ENCODE results near the gene BDKRB2.

Gene BDKRB2

DNA sequence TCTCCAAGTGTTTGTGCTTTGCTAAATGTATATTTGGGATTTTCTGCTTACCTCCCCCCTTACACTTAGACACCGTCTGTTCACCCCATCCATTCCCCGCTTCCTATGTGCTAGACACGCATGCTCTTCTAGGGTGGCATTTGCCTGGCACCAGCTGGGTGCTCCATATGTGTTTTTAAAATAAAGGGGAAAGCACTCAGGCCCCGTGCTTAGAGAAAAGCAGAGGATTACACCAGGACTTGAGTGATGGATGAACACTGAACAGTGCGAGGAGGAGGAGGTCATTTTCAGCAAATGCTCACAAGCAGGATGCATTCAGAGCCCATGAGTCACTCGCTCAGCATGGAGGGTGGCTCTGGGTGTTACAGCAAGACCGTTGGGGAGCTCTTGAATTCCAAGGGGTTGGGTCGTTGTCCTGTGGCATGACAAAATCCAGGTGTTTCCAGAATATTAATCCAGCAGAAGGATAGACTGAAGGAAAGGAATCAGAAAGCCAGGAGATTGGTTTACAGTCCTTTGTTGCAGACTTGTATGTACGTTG, 48.4 kb downstream of the BDKRB2 start:
- DNase-seq (ENCODE audit: low spot score), result no peak

DNA sequence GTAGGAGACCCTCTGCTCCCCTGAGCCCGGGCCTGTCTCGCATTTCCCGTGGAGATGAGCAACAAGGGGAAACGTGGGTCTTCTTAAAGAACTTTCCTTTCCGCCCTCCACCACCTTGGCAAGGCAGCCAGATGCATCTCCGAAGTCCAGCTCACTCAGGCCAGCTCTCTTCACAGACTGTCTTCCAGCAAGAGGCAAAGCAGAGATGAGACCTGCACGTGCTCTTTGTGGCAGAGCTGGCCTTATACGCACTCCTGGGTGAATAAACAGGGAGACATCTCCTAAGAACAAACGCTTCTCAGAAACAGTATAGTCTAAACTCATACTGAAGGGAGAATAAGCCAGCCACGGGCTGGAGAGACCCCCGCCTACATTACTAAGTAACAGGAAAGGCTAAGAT, 50.0 kb downstream of the BDKRB2 start:
- no peak for DNase-seq (ENCODE audit: low spot score)

DNA sequence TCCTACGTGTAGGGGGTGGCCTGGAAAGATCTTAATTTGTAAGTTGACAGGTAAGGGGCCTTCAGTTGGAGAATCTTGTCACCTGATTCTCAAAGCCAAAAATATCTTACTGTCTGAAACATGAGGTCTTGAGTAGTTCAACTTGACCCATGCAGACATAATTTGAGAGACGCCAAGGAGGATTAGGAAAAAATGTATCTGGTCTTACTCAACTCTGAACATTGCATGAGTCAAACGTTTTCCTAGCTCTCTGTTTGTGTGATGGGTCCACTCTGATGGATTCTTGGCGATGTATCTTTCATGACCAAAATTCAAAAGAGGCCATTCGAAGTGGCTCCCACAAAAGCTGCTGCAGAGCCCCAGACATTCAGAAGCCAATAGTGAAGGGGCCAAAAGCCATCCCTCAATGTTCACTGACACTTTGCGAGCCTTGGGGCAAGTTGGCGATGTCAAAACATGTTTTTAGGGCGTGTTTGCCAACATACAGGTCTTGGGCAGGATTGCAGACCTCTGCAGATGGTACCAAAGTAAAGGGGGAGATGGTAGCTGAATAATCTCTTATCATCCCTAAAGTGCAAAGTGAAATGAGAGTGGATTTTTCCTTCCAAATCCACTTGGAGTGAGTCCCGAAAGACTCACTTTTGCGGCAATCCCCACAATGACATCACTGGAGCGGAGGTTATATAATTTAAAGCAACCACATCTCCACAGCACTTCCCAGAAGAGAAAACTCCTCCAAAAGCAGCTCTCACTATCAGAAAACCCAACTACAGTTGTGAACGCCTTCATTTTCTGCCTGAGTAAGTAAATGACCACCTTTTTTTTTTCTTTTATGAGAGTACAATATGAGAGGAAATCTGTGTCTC, 51.1 kb downstream of the BDKRB2 start, which contains the start of gene BDKRB1:
Gene BDKRB1 (plus strand): TSS at position 710 of the 866 bp plus-strand sequence. CDS start 7,473 bp downstream, outside the sequence.
- DNase-seq (ENCODE audit: low spot score), result no peak

DNA sequence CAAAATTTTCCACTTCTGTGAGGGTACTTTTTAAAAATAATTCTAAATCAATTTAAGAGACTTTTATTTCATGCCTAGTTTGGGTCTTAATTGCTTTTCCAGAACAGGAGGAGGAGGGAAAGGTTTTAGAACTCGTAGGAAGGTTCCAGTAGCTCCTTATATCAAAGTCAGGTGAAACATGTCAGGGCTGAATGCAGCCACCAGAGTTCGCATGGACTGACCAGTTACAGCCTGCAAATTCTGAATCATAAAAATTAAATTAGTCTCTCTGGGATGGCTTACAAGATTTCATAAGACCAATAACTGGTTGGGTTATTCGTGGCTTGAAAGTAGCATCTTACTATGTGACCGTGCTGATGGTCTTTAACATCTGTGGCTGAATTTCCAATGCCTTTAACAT, 51.8 kb downstream of the BDKRB2 start:
- no peak for DNase-seq (ENCODE audit: low spot score)

DNA sequence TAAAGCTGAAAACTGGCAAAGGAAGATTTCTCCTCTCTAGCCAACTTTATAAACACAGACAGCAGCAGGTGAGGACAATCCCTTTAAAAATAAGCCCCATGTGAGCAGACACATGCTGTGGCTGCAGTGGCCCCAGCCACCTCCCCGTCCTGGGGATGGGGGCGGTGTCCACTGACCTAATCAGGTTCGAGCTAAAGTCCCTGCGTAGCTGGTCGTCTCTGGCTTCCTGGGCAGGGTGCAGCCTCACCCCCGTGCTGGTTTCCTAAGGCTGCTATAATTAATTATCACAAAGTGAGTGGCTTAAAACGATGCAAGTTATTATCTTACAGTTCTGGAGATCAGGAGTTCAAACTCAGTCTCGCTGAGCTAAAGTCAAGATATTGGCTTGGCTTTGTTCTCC, 52.4 kb downstream of the BDKRB2 start:
- DNase-seq (ENCODE audit: low spot score), result no peak

DNA sequence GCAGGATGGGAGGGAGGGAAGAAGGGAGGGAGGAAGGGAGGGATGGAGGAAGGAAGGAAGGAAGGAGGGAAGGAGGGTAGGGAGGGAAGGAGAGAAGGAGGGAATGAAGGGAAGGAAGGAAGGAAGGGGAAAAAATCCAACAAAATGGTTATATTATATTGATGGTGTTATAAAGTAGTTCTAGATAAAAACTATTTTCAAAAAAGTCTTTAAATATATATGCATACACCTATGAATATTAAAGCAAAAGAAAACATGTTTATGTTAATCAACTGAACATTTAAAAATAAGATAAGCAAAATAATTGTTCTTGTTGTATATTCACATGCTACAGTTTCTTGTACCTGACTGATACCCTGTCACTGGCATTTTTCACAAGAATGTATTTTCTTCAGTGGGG, 53.3 kb downstream of the BDKRB2 start:
- no peak for DNase-seq (ENCODE audit: low spot score)

DNA sequence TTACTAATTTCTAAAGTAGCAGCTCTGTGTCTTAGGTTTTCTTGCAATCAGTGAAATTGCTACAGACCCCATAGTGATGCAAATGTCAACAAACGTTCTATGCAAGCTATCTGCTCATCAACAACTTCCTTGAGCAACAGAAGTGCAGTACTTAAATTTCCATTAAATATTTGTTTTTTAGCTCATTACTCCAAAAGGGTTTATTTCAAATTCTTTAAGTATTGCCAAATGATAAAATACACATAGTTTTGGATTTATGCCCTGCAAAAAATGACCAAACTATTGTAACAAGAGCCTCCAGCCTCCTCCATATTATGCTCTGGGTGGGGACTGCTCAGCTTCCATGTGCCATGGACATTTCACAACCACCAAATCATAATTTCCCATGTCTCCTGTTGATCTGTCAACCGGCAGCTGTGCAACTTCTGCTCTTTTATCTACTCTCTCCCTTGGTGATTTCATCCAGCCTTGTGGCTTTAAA, 55.7 kb downstream of the BDKRB2 start:
- no peak for DNase-seq (ENCODE audit: low spot score)

DNA sequence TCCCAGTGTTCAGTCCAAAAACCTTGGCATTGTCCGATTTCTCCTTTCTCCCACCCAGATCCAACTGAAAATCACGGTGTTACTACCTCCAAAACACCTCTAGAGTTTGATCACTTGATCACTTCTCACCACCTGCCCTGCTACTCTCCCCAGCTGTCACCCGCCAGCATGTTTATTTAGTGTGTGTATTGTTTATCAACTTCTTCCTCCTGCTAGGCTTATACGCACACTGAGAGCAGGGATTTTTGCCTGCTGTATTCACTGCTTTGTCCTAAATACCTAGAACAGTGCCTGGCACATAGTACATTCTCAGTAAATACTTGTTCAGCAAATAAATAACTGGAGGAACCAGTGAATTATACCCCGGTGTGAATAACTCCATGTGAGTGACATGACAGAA, 56.4 kb downstream of the BDKRB2 start:
- DNase-seq (ENCODE audit: low spot score), result no peak

DNA sequence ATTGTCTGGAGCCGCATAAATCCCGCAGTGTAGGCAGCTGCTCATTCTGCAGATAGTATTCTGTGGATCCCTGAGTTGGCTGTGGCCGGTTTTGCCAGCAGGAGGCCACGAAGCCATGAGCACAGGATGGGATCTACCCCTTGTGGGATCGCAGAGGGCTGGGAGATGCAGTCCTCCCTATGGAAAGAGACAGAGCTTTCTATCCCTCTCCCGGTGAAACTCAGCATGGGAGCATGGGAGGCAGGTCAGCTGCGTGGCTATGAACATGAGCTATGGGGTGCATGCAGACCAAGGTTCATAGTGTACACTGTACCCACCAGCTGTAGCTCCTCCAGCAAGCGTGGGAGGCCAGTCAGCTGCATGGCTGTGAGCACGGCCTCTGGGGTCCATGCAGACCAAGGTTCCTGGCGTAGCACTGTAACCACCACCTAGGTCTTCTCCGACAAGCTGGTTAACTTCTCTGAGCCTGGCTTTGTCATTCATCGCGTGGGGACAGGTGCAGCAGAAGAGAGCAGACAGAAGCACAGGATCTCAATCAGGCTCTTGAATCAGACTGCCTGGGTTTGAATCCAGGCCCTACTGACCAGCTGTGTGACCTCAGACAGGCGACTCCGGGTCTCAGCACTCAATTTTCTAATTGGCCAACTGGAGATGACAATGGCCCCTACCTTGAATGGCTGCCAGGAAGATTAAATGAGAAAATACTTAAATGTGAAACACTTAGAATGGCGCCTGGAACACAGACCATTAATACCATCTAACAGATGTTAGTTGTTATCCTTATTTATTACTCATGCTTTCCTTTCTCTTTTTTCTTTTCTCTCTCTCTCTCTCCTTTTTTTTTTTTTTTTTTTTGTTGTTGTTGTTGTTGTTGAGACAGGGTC, 57.4 kb downstream of the BDKRB2 start:
- DNase-seq (ENCODE audit: low spot score), result no peak

DNA sequence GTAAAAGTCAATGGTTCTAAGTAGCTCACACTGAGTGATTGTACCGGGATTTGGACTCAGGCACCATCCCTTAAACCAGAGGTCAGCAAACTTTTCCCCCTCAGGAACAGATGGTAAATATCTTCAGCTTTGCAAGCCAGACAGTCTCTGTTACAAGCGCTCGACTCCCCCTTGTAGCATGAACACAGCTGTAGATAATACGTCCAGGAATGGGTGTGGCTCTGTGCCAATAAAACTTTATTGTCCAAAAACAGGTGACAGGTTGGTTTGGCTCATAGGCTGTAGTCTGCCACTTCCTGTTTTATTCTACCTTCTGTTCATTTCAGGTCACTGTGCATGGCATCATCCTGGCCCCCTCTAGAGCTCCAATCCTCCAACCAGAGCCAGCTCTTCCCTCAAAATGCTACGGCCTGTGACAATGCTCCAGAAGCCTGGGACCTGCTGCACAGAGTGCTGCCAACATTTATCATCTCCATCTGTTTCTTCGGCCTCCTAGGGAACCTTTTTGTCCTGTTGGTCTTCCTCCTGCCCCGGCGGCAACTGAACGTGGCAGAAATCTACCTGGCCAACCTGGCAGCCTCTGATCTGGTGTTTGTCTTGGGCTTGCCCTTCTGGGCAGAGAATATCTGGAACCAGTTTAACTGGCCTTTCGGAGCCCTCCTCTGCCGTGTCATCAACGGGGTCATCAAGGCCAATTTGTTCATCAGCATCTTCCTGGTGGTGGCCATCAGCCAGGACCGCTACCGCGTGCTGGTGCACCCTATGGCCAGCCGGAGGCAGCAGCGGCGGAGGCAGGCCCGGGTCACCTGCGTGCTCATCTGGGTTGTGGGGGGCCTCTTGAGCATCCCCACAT, 58.9 kb downstream of the BDKRB2 start:
- DNase-seq (ENCODE audit: low spot score), result no peak

DNA sequence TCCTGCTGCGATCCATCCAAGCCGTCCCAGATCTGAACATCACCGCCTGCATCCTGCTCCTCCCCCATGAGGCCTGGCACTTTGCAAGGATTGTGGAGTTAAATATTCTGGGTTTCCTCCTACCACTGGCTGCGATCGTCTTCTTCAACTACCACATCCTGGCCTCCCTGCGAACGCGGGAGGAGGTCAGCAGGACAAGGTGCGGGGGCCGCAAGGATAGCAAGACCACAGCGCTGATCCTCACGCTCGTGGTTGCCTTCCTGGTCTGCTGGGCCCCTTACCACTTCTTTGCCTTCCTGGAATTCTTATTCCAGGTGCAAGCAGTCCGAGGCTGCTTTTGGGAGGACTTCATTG, 59.5 kb downstream of the BDKRB2 start:
- no peak for DNase-seq (ENCODE audit: low spot score)

DNA sequence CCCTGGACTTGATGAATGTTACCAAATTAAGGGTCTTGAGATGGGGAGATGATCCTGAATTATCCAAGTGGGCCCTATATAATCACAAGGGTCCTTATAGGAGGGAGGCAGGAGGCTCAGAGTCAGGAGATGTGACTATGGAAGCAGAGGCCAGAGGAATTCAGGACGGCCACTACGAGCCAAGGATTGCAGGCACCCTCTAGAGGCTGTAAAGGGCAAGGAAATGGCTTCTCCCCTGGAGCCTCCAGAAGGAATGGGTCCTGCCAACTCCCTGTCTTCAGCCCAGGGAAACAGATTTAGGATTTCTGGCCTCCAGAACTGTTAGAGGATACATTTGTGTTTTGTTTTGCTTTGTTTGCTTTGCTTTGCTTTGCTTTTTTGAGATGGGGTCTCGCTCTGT, 60.2 kb downstream of the BDKRB2 start:
- no peak for DNase-seq (ENCODE audit: low spot score)

DNA sequence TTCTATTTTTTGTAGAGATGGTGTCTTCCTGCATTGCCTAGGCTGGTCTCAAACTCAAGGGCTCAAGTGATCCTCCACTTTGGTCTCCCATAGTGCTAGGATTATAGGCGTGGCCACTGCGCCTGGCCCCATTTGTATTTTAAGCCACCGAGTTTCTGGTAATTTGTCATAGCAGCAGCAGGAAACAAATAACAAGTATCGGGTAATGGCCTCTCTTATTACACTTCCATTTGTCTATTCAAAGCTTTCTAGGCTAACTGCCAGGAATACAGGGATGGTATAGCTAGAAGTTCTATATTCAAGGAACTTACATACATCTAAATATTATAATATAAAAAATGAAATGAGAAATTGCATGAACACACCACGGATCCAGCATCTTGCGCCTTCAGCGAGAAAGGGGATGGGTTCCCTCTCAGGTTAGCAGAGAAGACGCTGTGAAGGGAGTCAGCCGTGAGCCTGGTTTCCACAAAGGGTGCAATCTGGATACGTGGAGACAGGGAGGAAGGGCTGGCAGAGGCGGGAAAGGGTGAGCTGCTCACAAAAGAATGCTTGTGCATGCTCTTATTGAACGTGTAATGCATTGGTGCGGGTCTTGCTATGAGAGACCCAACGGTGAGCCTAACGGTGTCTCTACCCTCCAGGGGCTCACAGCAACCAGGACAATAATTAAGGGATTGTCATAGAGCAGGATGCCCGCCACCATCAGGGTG, 60.9 kb downstream of the BDKRB2 start:
- DNase-seq (ENCODE audit: low spot score), result no peak

DNA sequence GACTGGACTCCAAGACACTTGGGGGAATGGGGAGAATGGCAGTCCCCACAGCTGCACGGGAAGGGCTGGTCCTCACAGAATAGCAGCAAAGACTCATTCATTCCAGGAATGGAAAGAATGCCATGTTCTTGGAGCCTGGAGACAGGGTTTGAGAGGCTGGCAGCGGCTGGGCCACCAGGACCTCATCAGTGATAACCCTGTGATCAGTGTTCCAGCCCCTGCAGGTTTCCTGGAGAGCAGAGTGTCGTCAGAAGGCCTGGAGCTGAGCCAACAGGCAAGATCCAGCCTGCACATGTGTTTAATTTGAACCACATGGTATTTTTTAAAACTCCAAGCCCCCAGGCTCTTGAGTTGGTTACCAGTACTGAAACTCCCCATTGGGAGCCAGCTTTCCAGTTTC, 62.7 kb downstream of the BDKRB2 start:
- no peak for DNase-seq (ENCODE audit: low spot score)

DNA sequence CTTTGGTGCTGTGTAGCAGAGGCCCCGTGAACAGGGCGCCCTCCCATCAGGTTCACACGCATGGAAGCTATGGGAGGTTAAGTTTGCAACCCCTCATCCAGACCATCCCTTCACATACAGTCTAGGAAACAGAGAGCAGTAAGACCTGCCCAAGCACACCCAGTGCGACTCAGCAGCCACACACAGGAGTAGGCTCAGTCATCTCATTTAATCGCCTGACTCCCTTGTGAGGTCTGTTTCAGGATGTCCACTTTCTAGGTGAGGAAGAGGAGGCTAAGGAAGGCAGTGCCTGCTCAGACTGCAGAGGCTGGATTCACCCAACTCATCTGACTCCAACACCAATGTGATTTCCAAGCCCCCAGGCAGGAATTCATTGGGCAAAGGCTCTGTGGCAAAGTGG, 63.3 kb downstream of the BDKRB2 start:
- no peak for DNase-seq (ENCODE audit: low spot score)

DNA sequence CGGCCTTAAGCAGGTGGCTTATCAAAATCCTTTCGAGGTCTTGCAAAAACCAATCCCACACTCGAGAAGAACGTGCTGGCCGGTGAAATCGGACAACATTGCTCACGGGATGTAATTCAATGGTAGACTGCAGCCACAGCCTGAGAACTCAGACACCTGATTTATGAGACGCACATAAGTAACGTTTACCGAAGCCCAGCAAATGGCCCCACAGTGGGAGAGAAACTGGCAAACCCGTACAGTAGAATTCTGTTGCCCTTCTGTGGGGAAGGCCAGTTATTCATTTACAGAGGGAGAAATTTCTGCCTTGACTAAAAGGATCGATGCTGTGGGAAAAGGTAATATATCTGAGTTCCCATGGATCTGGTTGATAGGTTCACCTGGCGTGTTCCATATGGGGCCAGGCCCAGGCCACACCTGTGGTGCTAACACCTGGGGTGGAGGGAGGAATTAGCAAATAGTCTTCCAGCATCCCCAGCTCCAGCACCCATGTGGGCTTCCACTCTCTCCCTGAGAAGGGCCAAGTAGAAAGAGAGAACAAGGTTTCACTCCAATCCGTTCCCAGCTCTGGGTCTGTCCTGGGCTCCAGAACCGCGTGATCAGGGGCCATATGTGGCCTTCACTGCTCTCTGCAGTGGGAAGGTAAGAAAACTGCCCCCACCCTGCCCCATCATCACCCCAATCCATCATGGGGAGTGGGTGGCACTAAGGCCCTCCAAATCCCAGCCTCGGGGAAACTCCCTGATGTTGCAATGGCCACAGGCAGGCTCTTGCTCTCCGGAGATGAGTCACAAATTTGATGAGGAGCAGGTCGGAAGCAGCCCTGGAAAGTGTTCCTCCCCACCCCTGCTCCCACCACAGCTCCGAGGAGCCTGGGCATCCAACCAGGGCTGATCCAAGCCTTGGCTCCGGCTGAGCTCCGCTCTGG, 64.1 kb downstream of the BDKRB2 start:
- DNase-seq (ENCODE audit: low spot score), result no peak

DNA sequence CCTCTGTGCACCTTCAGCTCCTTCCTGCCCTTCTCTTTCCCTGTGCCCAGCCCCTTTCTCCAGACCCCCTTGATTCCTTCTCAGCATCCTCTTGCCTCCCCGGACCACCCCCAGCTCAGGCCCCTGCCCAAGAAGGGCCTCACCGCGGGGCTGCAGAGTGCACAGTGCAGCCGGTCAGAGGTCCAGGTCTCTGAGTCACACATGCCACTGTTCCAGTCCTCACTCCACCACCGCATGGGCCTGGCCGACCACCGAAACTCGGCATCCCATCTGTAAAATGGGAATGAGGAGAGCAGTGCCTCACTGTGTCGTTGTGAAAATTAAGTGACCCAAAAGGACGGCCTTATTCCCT, 64.7 kb downstream of the BDKRB2 start:
- DNase-seq (ENCODE audit: low spot score), result no peak

DNA sequence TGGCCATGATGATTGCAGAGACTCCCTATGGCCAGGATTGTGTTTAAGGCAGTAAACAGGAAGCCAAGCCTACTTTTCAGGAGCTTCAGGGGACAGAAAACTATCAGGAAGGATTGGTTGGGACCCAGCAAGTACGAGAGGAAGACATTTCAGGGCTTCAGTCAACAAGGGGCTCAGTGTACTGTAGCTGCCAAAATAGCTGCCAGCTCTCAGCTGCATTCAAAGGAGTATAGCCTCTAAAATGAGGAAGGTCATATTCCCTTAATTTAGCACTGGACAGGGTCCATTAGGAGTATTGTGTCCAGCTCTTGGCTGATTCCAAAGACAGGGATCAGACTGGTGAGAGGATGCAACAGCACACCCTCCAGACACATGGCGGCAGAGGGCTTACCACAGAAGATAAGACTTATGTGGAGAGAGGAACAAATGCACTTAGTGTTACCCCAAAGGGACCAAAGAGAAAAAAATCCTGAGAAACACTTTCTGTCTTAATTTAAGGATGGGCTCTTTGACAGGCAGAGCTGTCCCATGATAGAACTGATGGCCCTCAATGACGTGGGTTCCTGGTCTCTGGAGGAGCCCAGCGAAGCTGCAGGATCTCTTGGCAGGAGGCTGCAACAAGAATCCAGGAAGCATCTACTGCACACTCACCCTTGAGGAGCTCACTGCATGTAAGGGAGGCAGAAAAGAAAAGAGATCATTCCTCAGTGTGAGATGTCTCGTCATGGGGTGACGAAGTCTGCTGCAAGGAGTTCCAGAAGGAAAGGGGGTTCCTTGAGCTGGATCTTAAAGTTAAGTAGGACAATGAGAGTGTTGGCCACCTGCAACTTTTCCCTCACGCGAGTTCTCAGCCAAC, 66.2 kb downstream of the BDKRB2 start:
- DNase-seq (ENCODE audit: low spot score), result no peak

DNA sequence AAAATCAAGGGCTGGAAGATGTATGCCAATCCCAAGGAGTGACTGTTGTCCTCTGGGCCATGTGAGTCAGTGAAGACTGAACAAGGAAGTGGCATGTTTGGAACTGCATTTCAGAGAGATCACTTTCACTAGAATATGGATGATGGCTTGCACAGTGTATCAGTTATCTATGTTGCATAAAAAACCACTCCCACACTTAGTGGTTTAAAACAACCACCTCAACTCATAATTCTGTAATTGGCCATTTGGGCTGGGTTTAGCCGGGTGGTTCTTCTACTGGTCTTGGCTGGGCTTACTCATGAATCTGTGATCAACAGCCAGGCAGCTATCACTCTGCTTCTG, 66.8 kb downstream of the BDKRB2 start:
- DNase-seq (ENCODE audit: low spot score), result no peak
